Muscle layer of duodenum (tissue), 2 donors: ENCODE measurements around the gene CABLES2.

Source experiments
- H3K27ac ChIP-seq: one replicate; pipeline ENCODE4 v1.7.0; 2013; ENCODE audit warnings: mild to moderate bottlenecking, low read length
- H3K27me3 ChIP-seq: one replicate; pipeline ENCODE4 v1.7.0; 2013; ENCODE audit warnings: low read depth, mild to moderate bottlenecking, control low read depth, low read length
- H3K36me3 ChIP-seq, 2 donors: one replicate each; pipeline ENCODE4 v1.7.0; 2013; ENCODE audit warnings: low read length in 2 of 2, control low read depth in 1 of 2, mild to moderate bottlenecking in 1 of 2; ENCODE audit not compliant: insufficient read depth in 2 of 2, control insufficient read depth in 1 of 2
- H3K4me1 ChIP-seq, 2 donors: one replicate each; pipeline ENCODE4 v1.7.0; 2013; ENCODE audit warnings: low read length in 2 of 2, mild to moderate bottlenecking in 2 of 2, control low read depth in 1 of 2, moderate library complexity in 1 of 2; ENCODE audit not compliant: insufficient read depth in 2 of 2, control insufficient read depth in 1 of 2
- H3K4me3 ChIP-seq, 2 donors: one replicate each; pipeline ENCODE4 v1.7.0; 2013; ENCODE audit warnings: low read length in 2 of 2, low read depth in 1 of 2, mild to moderate bottlenecking in 1 of 2
- H3K9me3 ChIP-seq, 2 donors: one replicate each; pipeline ENCODE4 v1.7.0; 2013; ENCODE audit warnings: low read length in 2 of 2, control low read depth in 1 of 2, mild to moderate bottlenecking in 1 of 2; ENCODE audit not compliant: control insufficient read depth in 1 of 2
- donor health status: healthy.

CABLES2 gene, protein sequence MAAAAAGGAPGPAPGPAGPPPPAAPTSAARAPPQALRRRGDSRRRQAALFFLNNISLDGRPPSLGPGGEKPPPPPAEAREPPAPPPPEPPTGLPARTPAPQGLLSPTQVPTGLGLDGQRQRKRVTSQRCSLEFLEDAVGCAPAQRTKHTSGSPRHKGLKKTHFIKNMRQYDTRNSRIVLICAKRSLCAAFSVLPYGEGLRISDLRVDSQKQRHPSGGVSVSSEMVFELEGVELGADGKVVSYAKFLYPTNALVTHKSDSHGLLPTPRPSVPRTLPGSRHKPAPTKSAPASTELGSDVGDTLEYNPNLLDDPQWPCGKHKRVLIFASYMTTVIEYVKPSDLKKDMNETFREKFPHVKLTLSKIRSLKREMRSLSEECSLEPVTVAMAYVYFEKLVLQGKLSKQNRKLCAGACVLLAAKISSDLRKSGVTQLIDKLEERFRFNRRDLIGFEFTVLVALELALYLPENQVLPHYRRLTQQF

GRCh38 chr20:62407221-62407992 lies at the start of gene CABLES2:
Gene CABLES2, minus strand, starts transcription at chr20:62407285. Its CDS starts 9 bp downstream, at chr20:62407276.
- H3K4me1 ChIP-seq = peaks cover 0 to 35% of the 10 kb centered on the region in 2 donors
- peak within 1 kb of the TSS; percentile 70 to 72 for H3K4me3 ChIP-seq
- peaks cover 0 to 7% of the 10 kb centered on the region in 2 donors for H3K36me3 ChIP-seq
- no peaks in the 10 kb centered on the region for H3K9me3 ChIP-seq
- no peaks in the 10 kb centered on the region for H3K27me3 ChIP-seq
- H3K27ac ChIP-seq = peak within 1 kb of the TSS; percentile 8

- Histone ChIP-seq H3K27me3 (no peaks in the 10 kb centered on the region), H3K9me3 (no peaks in the 10 kb centered on the region), H3K36me3 (no peaks in the 10 kb centered on the region), H3K4me3 (no peak overlapping the region), H3K4me1 (no peaks in the 10 kb centered on the region), H3K27ac (no peak overlapping the region)
These were observed 48.8 kb upstream of the CABLES2 start for GRCh38 chr20:62455929-62456328.

GRCh38 chr20:62454904-62455636 lies 48.0 kb upstream of the CABLES2 start:
- Histone ChIP-seq H3K27me3 (no peaks in the 10 kb centered on the region), H3K9me3 (no peaks in the 10 kb centered on the region), H3K36me3 (no peaks in the 10 kb centered on the region), H3K27ac (no peak overlapping the region), H3K4me1 (no peaks in the 10 kb centered on the region), H3K4me3 (no peak overlapping the region)

GRCh38 chr20:62453186-62453808 lies 46.2 kb upstream of the CABLES2 start:
- Histone ChIP-seq H3K27ac (no peak overlapping the region), H3K36me3 (no peaks in the 10 kb centered on the region), H3K27me3 (no peaks in the 10 kb centered on the region), H3K4me1 (no peaks in the 10 kb centered on the region), H3K4me3 (no peak overlapping the region), H3K9me3 (no peaks in the 10 kb centered on the region)

DNA sequence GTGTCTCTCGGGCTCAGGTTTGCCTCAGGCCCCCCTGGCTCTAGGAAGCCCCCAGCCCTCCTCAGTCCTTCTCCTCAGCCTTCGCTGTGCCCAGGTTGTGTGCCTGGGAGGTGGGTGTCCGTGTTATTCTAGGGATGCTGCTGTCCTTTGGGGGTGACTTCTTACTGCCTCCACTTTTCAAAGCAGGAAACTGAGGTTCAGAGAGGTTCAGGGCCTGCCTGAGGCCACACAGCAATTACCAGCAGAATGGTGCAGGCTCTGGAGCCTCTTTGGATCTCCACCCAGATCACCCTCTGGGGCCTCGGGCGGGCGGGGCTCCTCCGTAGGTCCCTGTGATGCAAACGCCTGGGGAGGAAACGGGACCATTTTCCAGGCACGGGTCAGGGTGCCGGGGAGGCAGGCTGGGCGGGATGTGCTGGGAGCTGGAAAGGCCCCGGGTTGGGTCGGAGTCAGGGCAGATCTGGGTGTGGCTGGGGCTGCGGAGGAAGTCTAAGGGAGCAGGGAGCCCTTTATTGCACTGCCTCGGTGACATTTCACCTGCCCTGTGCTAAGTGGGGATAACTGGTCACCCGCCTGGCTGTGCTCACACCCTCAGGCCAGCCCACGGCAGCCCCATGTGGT lies 45.5 kb upstream of the CABLES2 start:
- Histone ChIP-seq H3K4me3 (no peak overlapping the region), H3K9me3 (no peaks in the 10 kb centered on the region), H3K27ac (no peak overlapping the region), H3K4me1 (no peaks in the 10 kb centered on the region), H3K36me3 (no peaks in the 10 kb centered on the region), H3K27me3 (no peaks in the 10 kb centered on the region)

- Histone ChIP-seq H3K4me3 (no peak overlapping the region), H3K4me1 (no peaks in the 10 kb centered on the region), H3K9me3 (no peaks in the 10 kb centered on the region), H3K27ac (no peak overlapping the region), H3K36me3 (no peaks in the 10 kb centered on the region), H3K27me3 (no peaks in the 10 kb centered on the region)
These were observed 44.9 kb upstream of the CABLES2 start for GRCh38 chr20:62451970-62452369.

DNA sequence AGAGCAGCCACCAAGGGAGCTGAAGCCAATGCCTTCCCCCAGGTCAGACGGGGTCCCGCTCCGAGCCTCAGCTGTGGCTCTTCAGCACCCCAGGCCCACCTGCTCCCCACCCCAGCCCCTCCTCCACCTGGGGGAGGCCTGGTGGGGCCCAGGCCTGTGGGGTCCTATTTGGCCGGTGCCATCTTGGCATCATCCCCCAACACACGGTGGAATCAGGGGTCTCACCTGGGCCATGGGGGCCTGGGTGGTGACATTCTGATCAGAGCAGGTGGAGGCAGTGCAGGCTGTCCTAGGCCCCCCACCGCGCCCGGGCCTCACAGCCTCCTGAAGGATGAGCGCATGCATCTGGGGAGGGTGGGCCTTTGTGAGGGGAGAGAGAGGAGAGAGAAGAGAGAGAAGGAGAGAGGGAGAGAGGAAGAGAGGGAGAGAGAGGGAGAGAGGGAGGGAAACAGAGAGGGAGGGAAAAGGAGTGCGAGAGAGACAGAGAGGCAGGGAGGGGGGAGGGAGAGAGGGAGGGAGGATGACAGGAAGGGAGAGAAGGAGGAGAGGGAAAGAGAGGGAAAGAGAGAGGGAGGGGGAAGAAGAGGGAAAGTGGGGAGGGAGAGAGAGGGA lies 44.2 kb upstream of the CABLES2 start:
- Histone ChIP-seq H3K27me3 (no peaks in the 10 kb centered on the region), H3K9me3 (no peaks in the 10 kb centered on the region), H3K36me3 (no peaks in the 10 kb centered on the region), H3K4me3 (no peak overlapping the region), H3K4me1 (no peaks in the 10 kb centered on the region), H3K27ac (no peak overlapping the region)

DNA sequence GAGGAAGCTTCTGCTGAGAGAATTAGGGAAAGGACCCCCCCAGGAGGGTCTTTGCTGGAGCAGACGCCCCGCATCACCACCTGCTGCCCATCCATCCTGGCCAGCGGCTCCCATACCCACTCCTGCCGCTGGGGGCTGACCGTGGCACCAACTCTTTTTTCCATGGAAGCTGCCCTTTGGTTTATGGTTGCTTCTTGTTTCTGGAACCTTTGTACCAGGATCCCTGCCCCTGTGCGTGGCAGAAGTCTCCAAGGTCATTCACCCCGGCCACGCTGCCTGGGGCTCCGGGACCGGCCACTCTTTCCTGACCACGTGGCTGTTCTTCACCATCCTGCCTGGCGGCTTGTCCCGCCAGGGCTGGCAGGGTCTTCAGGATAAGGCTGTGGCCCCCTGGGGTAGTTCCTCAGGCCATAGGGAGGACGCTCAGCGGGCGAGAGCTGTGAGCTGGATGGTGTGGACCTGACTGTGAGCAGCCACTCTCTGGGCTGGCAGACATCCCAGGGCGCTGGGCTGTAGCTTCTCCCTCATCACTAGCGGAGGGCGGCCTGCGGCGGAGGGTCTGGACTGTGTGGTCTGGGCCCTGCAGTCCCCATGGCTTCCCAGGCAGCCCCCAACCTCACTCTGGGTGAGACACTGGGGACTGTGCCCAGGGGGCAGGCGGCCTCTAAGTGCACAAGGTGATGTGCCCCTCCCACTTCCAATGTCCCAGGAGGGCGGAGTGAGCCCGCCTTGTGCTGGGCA lies 43.0 kb upstream of the CABLES2 start:
- Histone ChIP-seq H3K27me3 (no peaks in the 10 kb centered on the region), H3K27ac (no peak overlapping the region), H3K4me1 (no peaks in the 10 kb centered on the region)

DNA sequence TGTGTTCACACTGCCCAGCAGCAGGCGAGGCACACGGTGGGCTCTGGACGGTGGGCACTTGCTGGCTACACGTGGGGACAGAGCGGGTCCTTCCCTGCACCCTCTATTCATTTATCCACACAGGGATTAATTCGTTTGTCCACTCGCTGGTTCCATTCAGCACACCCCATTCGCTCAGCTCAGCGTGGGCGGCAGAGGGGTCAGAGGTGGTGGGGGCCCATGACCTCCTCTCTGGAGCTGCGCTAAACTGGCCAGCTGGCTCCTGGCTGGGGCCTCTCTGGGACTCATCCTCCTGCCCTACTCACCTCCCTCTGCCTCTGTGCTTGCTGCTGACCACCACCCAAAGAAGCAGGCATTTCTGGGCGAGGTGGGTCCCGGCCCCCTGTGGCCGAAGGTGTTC lies 41.7 kb upstream of the CABLES2 start:
- H3K36me3 ChIP-seq = no peaks in the 10 kb centered on the region
- no peaks in the 10 kb centered on the region for H3K9me3 ChIP-seq
- no peak overlapping the region for H3K4me3 ChIP-seq
- no peak overlapping the region for H3K27ac ChIP-seq
- no peaks in the 10 kb centered on the region for H3K4me1 ChIP-seq
- H3K27me3 ChIP-seq = no peaks in the 10 kb centered on the region

More for the DNA sequence above, 43.0 kb upstream of the CABLES2 start:
- Histone ChIP-seq H3K36me3 (no peaks in the 10 kb centered on the region), H3K4me3 (no peak overlapping the region), H3K9me3 (no peaks in the 10 kb centered on the region)

- Histone ChIP-seq H3K27me3 (no peaks in the 10 kb centered on the region), H3K4me1 (no peaks in the 10 kb centered on the region), H3K27ac (no peak overlapping the region), H3K9me3 (no peaks in the 10 kb centered on the region), H3K36me3 (no peaks in the 10 kb centered on the region), H3K4me3 (no peak overlapping the region)
These were observed 41.0 kb upstream of the CABLES2 start for GRCh38 chr20:62448038-62448437.
